HepG2 (cell line): ENCODE results near the gene PDLIM5. TPM values are rescaled to one million over a fixed set of nuclear protein-coding genes. Genes with fewer than 3 reads are reported as not detected.

Source experiments
- ATAC-seq: fragments of 200-7000 bp; cut with Tn5 transposase; 3 replicates; pipeline ENCODE4 v1.9.1; 2020; ENCODE audit warnings: mild to moderate bottlenecking, moderate library complexity
- BruUV-seq: library from RNA; stranded (reverse); fragments of 400-500 nt; replicated peaks from 2 replicates; lab custom pipeline; 2021; lab: Mats Ljungman, UMichigan
- CTCF ChIA-PET: fragments of 300-600 bp; formaldehyde crosslinking; extraction: SDS; loops from one replicate; lab custom pipeline; 2021; ENCODE audit warnings: low total read pairs, inconsistent platforms, low intra/inter-chr PET ratio; lab: Yijun Ruan, JAX
- POLR2A ChIA-PET: fragments of 350-600 bp; sonication (Branson Sonifier 250); formaldehyde crosslinking; loops from one replicate; lab custom pipeline; 2020; ENCODE audit warnings: antibody characterized with exemption, inconsistent platforms; lab: Yijun Ruan, JAX
- DNase-seq: peaks from one replicate; pipeline ENCODE4 v3.0.0-alpha.2; 2015; ENCODE audit warnings: low spot score
- FAIRE-seq: peaks from 3 replicates; lab custom pipeline; 2011; peaks lifted over from hg19 to GRCh38; lab: Jason Lieb, UNC
- H2AFZ ChIP-seq: one replicate; pipeline ENCODE4 v1.6.1; 2011; ENCODE audit warnings: low read length, inconsistent platforms
- H3K27ac ChIP-seq: fragments of 300-600 bp; 3 replicates; pipeline ENCODE4 v1.8.0; 2011; ENCODE audit warnings: mixed run types, mild to moderate bottlenecking, mixed read lengths, low read length, inconsistent platforms; ENCODE audit not compliant: insufficient read depth; ENCODE audit errors: extremely low read length
- H3K27me3 ChIP-seq, 2 experiments: fragments of 200-600 bp in 1 of 2; 2 replicates in 1 of 2; 3 replicates in 1 of 2; pipeline versions ENCODE4 v1.6.0 to v1.8.0; 2011; ENCODE audit warnings: low read length in 2 of 2, mild to moderate bottlenecking in 2 of 2, moderate library complexity in 2 of 2, inconsistent platforms in 1 of 2; ENCODE audit not compliant: insufficient read depth in 2 of 2, control insufficient read depth in 1 of 2
- H3K36me3 ChIP-seq, 2 experiments: fragments of 200-600 bp in 1 of 2; replicated peaks in 1 of 2; 2 replicates in 1 of 2; 3 replicates in 1 of 2; pipeline versions ENCODE4 v1.5.1 to v1.8.0; 2011; ENCODE audit warnings: low read length in 2 of 2, inconsistent platforms in 1 of 2; ENCODE audit not compliant: insufficient read depth in 2 of 2, control insufficient read depth in 1 of 2
- H3K4me1 ChIP-seq: 2 replicates; pipeline ENCODE4 v1.5.1; 2012; ENCODE audit warnings: low read length, inconsistent platforms; ENCODE audit not compliant: insufficient read depth
- H3K4me2 ChIP-seq: 2 replicates; pipeline ENCODE4 v1.6.0; 2011; ENCODE audit warnings: low read depth, low read length, inconsistent platforms
- H3K4me3 ChIP-seq, 3 experiments: fragments of 200-600 bp in 1 of 3; sonication (generic), shearing (Covaris generic) in 1 of 3; replicated peaks in 1 of 3; 2 replicates each; pipeline ENCODE4 v1.5.1; 2011 to 2016; ENCODE audit warnings: low read length in 3 of 3, inconsistent platforms in 2 of 3, low read depth in 2 of 3, mild to moderate bottlenecking in 2 of 3, control low read depth in 1 of 3, mixed read lengths in 1 of 3; ENCODE audit not compliant: insufficient read depth in 1 of 3
- H3K79me2 ChIP-seq: one replicate; pipeline ENCODE4 v1.6.1; 2011; ENCODE audit warnings: low read length, inconsistent platforms; ENCODE audit not compliant: insufficient read depth
- H3K9ac ChIP-seq: 2 replicates; pipeline ENCODE4 v1.6.0; 2011; ENCODE audit warnings: mild to moderate bottlenecking, low read depth, low read length, inconsistent platforms; ENCODE audit not compliant: insufficient read depth
- H3K9me3 ChIP-seq: 2 replicates; pipeline ENCODE4 v1.5.1; 2012; ENCODE audit warnings: mild to moderate bottlenecking, low read length
- H4K20me1 ChIP-seq: 2 replicates; pipeline ENCODE4 v1.6.0; 2011; ENCODE audit warnings: inconsistent platforms, mild to moderate bottlenecking, low read length, moderate library complexity; ENCODE audit not compliant: insufficient read depth
- CEBPG ChIP-seq: IDR thresholded peaks from 2 replicates; pipeline ENCODE4 v1.6.1; 2016
- KDM1A ChIP-seq: IDR thresholded peaks from 2 replicates; pipeline ENCODE4 v1.6.1; 2016; ENCODE audit warnings: missing compliant biosample characterization
- RBM22 ChIP-seq: fragments of 200-400 bp; formaldehyde crosslinking; optimal IDR thresholded peaks from 2 replicates; pipeline ENCODE3; 2017; ENCODE audit warnings: mild to moderate bottlenecking, low read length, moderate library complexity
- ZNF20 ChIP-seq: sonication (generic); formaldehyde crosslinking; IDR thresholded peaks from 2 replicates; pipeline ENCODE4 v1.4.0; 2020; ENCODE audit warnings: mild to moderate bottlenecking, moderate library complexity, missing genetic modification reagents
- WGBS: methylation state at CpG from one replicate; pipeline ENCODE4 v1.1.6; 2017; ENCODE audit warnings: low lambda C conversion rate; 5-methylcytosine and 5-hydroxymethylcytosine counted together
- in situ Hi-C: cut with HindIII; loops from 2 replicates; pipeline ENCODE4 v1.10.0; 2017; ENCODE audit warnings: low pct_unique_long_range_greater_than_20kb; ENCODE audit not compliant: extremely low pct_ligation_motif_present
- intact Hi-C: fragments of 100-400 bp; cut with micrococcal nuclease; formaldehyde crosslinking; loops from one replicate; pipeline ENCODE4 v1.10.0; 2022; ENCODE audit not compliant: unreplicated experiment
- polyA plus RNA-seq, 8 experiments: library from polyadenylated mRNA; depleted of rRNA in 3 of 8; stranded (reverse) in 7 of 8; unstranded in 1 of 8; fragments of >200 nt; fragmentation: Illumina TruSeq in 4 of 8; extraction: Trizol in 4 of 8; gene quantifications; 2 replicates each; pipeline versions ENCODE4 v1.2.1 to v1.2.3, GENCODE V29; 2011 to 2016; ENCODE audit warnings: low read depth in 4 of 8, missing spikeins in 1 of 8, mixed read lengths in 1 of 8; ENCODE audit not compliant: insufficient read depth in 1 of 8
- total RNA-seq, 5 experiments: library from RNA; depleted of rRNA; stranded (reverse); fragments of >200 nt; fragmentation: Illumina TruSeq; extraction: Trizol; gene quantifications; 2 replicates each; pipeline ENCODE4 v1.2.3, GENCODE V29; 2016; ENCODE audit warnings: low read depth in 1 of 5
- TF ChIP-seq, protein P1 (sequence below): sonication (generic); formaldehyde crosslinking; IDR thresholded peaks from 2 replicates; pipeline ENCODE4 v1.4.0; 2020; ENCODE audit warnings: missing genetic modification reagents, borderline replicate concordance

PDLIM5 gene
- total and polyA plus RNA-seq, 2 of the 13 experiments (the other 11 are each of a cell fraction or from before 2014, with no cell fraction given) = 52.8 to 119 TPM

GRCh38 chr4:94531991-94532789 lies 80.4 kb downstream of the PDLIM5 start (continued):
- TF ChIP-seq ZNF20 (CRISPR knock-in tag) = no peak
- TF ChIP-seq, all 625 proteins: peak for 0

DNA sequence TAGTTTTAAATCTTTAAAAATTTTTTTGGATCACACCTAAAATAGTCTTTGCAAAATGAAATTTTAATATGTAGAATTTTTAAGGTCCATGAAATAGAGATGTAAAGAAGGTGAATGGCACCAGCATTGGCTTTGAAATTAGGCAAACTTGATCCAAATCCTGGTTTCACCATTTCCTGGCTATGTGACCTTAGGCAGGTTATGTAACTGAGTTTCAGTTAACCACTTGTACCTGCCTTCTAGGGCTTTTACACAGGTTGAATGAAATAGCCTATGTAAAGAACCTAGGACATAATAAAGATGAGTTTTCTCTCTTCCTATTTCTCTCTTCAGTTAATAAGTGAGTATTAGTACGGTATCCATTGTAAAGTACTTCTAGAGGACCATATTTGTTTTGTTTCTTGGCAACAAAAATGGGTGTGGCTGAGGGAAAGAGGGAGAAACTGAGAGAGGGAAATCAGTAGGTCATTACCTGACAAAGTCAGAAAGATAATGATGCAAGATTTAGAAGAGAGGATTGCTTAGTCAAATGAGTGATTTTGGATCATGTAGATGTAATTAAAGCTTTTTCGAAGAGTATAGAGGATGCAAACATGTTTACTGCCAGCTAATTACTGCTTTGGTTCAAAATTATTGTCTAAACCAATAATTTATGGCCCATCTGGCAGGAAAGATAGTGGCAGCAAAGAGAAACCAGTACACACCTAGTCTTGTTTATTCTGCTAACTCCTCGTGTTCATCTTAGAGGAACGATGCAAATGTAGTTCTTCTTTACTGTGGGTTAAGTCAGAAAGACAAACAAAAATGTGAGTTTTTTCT lies 81.9 kb downstream of the PDLIM5 start:
- Histone ChIP-seq H3K4me1 (peaks cover 25% of the 10 kb centered on the region), H3K27ac (no peak overlapping the region), H3K36me3 (peaks cover 0 to 6% of the 10 kb centered on the region in 2 experiments; a peak in 1 of 5 replicates), H3K4me3 (no peak overlapping the region), H2AFZ (no peak overlapping the region), H3K9me3 (no peaks in the 10 kb centered on the region), H3K79me2 (peaks cover 10% of the 10 kb centered on the region), H3K9ac (no peak overlapping the region), H3K4me2 (no peak overlapping the region), H4K20me1 (0 out of 2 replicates have a peak, but pooled peaks cover 5% of the 10 kb centered on the region), H3K27me3 (no peaks in the 10 kb centered on the region)
- DNase-seq (no peak), FAIRE-seq (no peak), ATAC-seq (no peak)
- POLR2A ChIA-PET = no interaction called here
- no TSS peak for BruUV-seq
- CTCF ChIA-PET = no interaction called here
- TF ChIP-seq, protein P1, sequence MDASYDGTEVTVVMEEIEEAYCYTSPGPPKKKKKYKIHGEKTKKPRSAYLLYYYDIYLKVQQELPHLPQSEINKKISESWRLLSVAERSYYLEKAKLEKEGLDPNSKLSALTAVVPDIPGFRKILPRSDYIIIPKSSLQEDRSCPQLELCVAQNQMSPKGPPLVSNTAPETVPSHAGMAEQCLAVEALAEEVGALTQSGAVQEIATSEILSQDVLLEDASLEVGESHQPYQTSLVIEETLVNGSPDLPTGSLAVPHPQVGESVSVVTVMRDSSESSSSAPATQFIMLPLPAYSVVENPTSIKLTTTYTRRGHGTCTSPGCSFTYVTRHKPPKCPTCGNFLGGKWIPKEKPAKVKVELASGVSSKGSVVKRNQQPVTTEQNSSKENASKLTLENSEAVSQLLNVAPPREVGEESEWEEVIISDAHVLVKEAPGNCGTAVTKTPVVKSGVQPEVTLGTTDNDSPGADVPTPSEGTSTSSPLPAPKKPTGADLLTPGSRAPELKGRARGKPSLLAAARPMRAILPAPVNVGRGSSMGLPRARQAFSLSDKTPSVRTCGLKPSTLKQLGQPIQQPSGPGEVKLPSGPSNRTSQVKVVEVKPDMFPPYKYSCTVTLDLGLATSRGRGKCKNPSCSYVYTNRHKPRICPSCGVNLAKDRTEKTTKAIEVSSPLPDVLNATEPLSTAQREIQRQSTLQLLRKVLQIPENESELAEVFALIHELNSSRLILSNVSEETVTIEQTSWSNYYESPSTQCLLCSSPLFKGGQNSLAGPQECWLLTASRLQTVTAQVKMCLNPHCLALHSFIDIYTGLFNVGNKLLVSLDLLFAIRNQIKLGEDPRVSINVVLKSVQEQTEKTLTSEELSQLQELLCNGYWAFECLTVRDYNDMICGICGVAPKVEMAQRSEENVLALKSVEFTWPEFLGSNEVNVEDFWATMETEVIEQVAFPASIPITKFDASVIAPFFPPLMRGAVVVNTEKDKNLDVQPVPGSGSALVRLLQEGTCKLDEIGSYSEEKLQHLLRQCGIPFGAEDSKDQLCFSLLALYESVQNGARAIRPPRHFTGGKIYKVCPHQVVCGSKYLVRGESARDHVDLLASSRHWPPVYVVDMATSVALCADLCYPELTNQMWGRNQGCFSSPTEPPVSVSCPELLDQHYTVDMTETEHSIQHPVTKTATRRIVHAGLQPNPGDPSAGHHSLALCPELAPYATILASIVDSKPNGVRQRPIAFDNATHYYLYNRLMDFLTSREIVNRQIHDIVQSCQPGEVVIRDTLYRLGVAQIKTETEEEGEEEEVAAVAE (CRISPR knock-in tag) = no peak
- 0 out of 2 replicates have a peak, but pooled peaks have one; percentile 5 for TF ChIP-seq CEBPG (CRISPR knock-in tag)
- TF ChIP-seq RBM22 = no peak
- TF ChIP-seq KDM1A (CRISPR knock-in tag) = no peak
- intact Hi-C loops (no loop called here), in situ Hi-C loops (no loop called here)
- 97% methylated on average over 4 of the region's 4 CpGs for WGBS
